GM12878 (cell line): ENCODE measurements around the gene TAS1R2. TPM values are rescaled to one million over a fixed set of nuclear protein-coding genes. Genes with fewer than 3 reads are reported as not detected.

Experiments used
- ATAC-seq: fragments of 200-7000 bp; cut with Tn5 transposase; 3 replicates; pipeline ENCODE4 v1.9.1; 2020; ENCODE audit warnings: mild to moderate bottlenecking, moderate library complexity
- BruUV-seq: library from RNA; stranded (reverse); fragments of 400-500 nt; replicated peaks from 2 replicates; lab custom pipeline; 2021; lab: Mats Ljungman, UMichigan
- CTCF ChIA-PET: fragments of 300-600 bp; sonication (Branson Sonifier 250); formaldehyde crosslinking; extraction: SDS; loops from one replicate; lab custom pipeline; 2021; ENCODE audit warnings: inconsistent platforms; lab: Yijun Ruan, JAX
- POLR2A ChIA-PET: fragments of 350-600 bp; formaldehyde crosslinking; extraction: SDS; loops from one replicate; lab custom pipeline; 2021; ENCODE audit warnings: inconsistent platforms; lab: Charles Lee
- RAD21 ChIA-PET: fragments of 300-600 bp; sonication (Branson Sonifier 250); formaldehyde crosslinking; loops from one replicate; lab custom pipeline; 2023; ENCODE audit warnings: antibody characterized with exemption; ENCODE audit not compliant: unreplicated experiment; lab: Charles Lee
- SMC1A ChIA-PET: fragments of 300-600 bp; sonication (Branson Sonifier 250); formaldehyde crosslinking; loops from one replicate; lab custom pipeline; 2023; ENCODE audit not compliant: unreplicated experiment, uncharacterized antibody; lab: Charles Lee
- DNase-seq: peaks from one replicate; pipeline ENCODE4 v3.0.0-alpha.2; 2011; ENCODE audit warnings: low read depth, low spot score
- FAIRE-seq: peaks from 3 replicates; lab custom pipeline; 2011; peaks lifted over from hg19 to GRCh38; lab: Jason Lieb, UNC
- H2AFZ ChIP-seq: 2 replicates; pipeline ENCODE4 v1.6.0; 2011; ENCODE audit warnings: low read depth, low read length, control low read depth; ENCODE audit not compliant: control insufficient read depth
- H3K27ac ChIP-seq: 2 replicates; pipeline ENCODE4 v1.5.1; 2011; ENCODE audit warnings: control low read depth; ENCODE audit not compliant: control insufficient read depth, insufficient read depth
- H3K27me3 ChIP-seq, 2 experiments: replicated peaks in 1 of 2; 2 replicates each; pipeline versions ENCODE4 v1.6.0 to v1.6.1; 2011; ENCODE audit warnings: low read length in 1 of 2; ENCODE audit not compliant: control insufficient read depth in 2 of 2, insufficient read depth in 2 of 2
- H3K36me3 ChIP-seq, 2 experiments: 2 replicates each; pipeline ENCODE4 v1.5.1; 2011; ENCODE audit warnings: low read length in 1 of 2; ENCODE audit not compliant: control insufficient read depth in 2 of 2, insufficient read depth in 2 of 2
- H3K4me1 ChIP-seq: 2 replicates; pipeline ENCODE4 v1.6.1; 2011; ENCODE audit warnings: mild to moderate bottlenecking, low read length, moderate library complexity, mixed read lengths; ENCODE audit not compliant: control insufficient read depth, insufficient read depth
- H3K4me2 ChIP-seq: 2 replicates; pipeline ENCODE4 v1.6.0; 2011; ENCODE audit warnings: control low read depth; ENCODE audit not compliant: control insufficient read depth, insufficient read depth
- H3K4me3 ChIP-seq: fragments of 200-600 bp; sonication (generic); 2 replicates; pipeline ENCODE4 v1.5.1; 2016
- H3K79me2 ChIP-seq: 2 replicates; pipeline ENCODE4 v1.6.0; 2011; ENCODE audit warnings: low read length; ENCODE audit not compliant: control insufficient read depth, insufficient read depth
- H3K9ac ChIP-seq: 2 replicates; pipeline ENCODE4 v1.8.0; 2011; ENCODE audit warnings: low read length, control low read depth, mixed read lengths; ENCODE audit not compliant: control insufficient read depth, insufficient read depth
- H3K9me3 ChIP-seq: replicated peaks from 3 replicates; pipeline ENCODE4 v1.5.1; 2011; ENCODE audit warnings: mild to moderate bottlenecking, low read length; ENCODE audit not compliant: control insufficient read depth, insufficient read depth
- H4K20me1 ChIP-seq: 2 replicates; pipeline ENCODE4 v1.6.0; 2011; ENCODE audit not compliant: control insufficient read depth, insufficient read depth
- ASH2L ChIP-seq: fragments of 300-600, 200-600 bp; sonication (generic); IDR thresholded peaks from 2 replicates; pipeline ENCODE4 v1.6.1; 2017; ENCODE audit warnings: low read depth, mild to moderate bottlenecking, borderline replicate concordance
- BACH1 ChIP-seq: fragments of 450-650 bp; IDR thresholded peaks from 2 replicates; pipeline ENCODE4 v1.6.1; 2017; ENCODE audit warnings: mild to moderate bottlenecking, borderline replicate concordance
- EED ChIP-seq: sonication (generic); IDR thresholded peaks from 2 replicates; pipeline ENCODE4 v1.6.1; 2016; ENCODE audit warnings: antibody characterized with exemption, low read depth
- EZH2 ChIP-seq: IDR thresholded peaks from 2 replicates; pipeline ENCODE4 v1.6.1; 2012; ENCODE audit warnings: low read depth, mild to moderate bottlenecking, control low read depth, inconsistent platforms, low read length, borderline replicate concordance; ENCODE audit not compliant: control insufficient read depth
- HSF1 ChIP-seq: fragments of 150-350 bp; IDR thresholded peaks from 2 replicates; pipeline ENCODE4 v1.6.1; 2014; ENCODE audit warnings: mild to moderate bottlenecking, low read depth, low read length
- IKZF1 ChIP-seq: fragments of 450-650 bp; conservative IDR thresholded peaks from 2 replicates; pipeline ENCODE4 v1.6.1; 2017; ENCODE audit warnings: antibody characterized with exemption, mild to moderate bottlenecking
- KLF5 ChIP-seq: fragments of 450-650 bp; IDR thresholded peaks from 2 replicates; pipeline ENCODE4 v1.6.1; 2014; ENCODE audit warnings: mild to moderate bottlenecking; ENCODE audit not compliant: partially characterized antibody
- MYC ChIP-seq: IDR thresholded peaks from 2 replicates; pipeline ENCODE4 v1.6.1; 2011; ENCODE audit warnings: mild to moderate bottlenecking, low read length, moderate library complexity, inconsistent platforms; ENCODE audit not compliant: insufficient read depth, insufficient replicate concordance, insufficient read length, severe bottlenecking
- NRF1 ChIP-seq: conservative IDR thresholded peaks from 2 replicates; pipeline ENCODE4 v1.6.1; 2011; ENCODE audit warnings: mild to moderate bottlenecking, low read depth, low read length, improper control_type of control experiment
- PBX3 ChIP-seq: IDR thresholded peaks from 2 replicates; pipeline ENCODE4 v1.6.1; 2011; ENCODE audit warnings: mild to moderate bottlenecking, low read depth, low read length, moderate library complexity; ENCODE audit not compliant: insufficient replicate concordance
- RELA ChIP-seq: fragments of 450-650 bp; IDR thresholded peaks from 2 replicates; pipeline ENCODE4 v1.8.0; 2014; ENCODE audit warnings: borderline replicate concordance; ENCODE audit not compliant: partially characterized antibody
- SIX5 ChIP-seq: IDR thresholded peaks from 2 replicates; pipeline ENCODE4 v1.6.1; 2011; ENCODE audit warnings: mild to moderate bottlenecking, low read depth, low read length, moderate library complexity; ENCODE audit not compliant: severe bottlenecking
- SMAD5 ChIP-seq: IDR thresholded peaks from 2 replicates; pipeline ENCODE4 v1.6.1; 2016; ENCODE audit warnings: antibody characterized with exemption, low read depth
- TBL1XR1 ChIP-seq: IDR thresholded peaks from 2 replicates; pipeline ENCODE4 v1.6.1; 2012; ENCODE audit warnings: low read depth, low read length, improper control_type of control experiment
- TCF12 ChIP-seq: IDR thresholded peaks from 2 replicates; pipeline ENCODE4 v1.6.1; 2011; ENCODE audit warnings: low read depth, mild to moderate bottlenecking, low read length
- YY1 ChIP-seq: IDR thresholded peaks from 2 replicates; pipeline ENCODE4 v1.6.1; 2011; ENCODE audit warnings: low read depth, mild to moderate bottlenecking, low read length
- ZNF24 ChIP-seq: fragments of 450-650 bp; IDR thresholded peaks from 2 replicates; pipeline ENCODE4 v1.6.1; 2017; ENCODE audit warnings: antibody characterized with exemption, mild to moderate bottlenecking
- ZZZ3 ChIP-seq: IDR thresholded peaks from 2 replicates; pipeline ENCODE4 v1.6.1; 2011; ENCODE audit warnings: low read depth; ENCODE audit not compliant: control insufficient read depth, insufficient read length
- WGBS: methylation state at CpG from one replicate; pipeline ENCODE4 v1.1.6; 2016; ENCODE audit warnings: low lambda C conversion rate; ENCODE audit not compliant: insufficient replicate concordance, insufficient coverage; ENCODE audit errors: missing lambda C conversion rate; 5-methylcytosine and 5-hydroxymethylcytosine counted together
- in situ Hi-C: fragments of 300-500 bp; cut with MboI; formaldehyde crosslinking; loops from 9 replicates; pipeline ENCODE4 v1.14.3; 2018; ENCODE audit warnings: mixed read lengths
- intact Hi-C: fragments of 100-400 bp; cut with micrococcal nuclease; formaldehyde crosslinking; loops from one replicate; pipeline ENCODE4 v1.14.2; 2022; ENCODE audit not compliant: unreplicated experiment
- polyA plus RNA-seq, 11 experiments: library from polyadenylated mRNA; depleted of rRNA in 4 of 11; unstranded in 6 of 11; stranded (reverse) in 5 of 11; fragments of >200 nt; fragmentation: Nextera tagmentation in 4 of 11; fragmentation: Illumina TruSeq in 1 of 11; extraction: Ambion mirVana in 4 of 11; extraction: Trizol in 1 of 11; gene quantifications; 1 replicate in 1 of 11; 2 replicates in 10 of 11; pipeline versions ENCODE4 v1.2.1 to v1.2.3, GENCODE V29; 2011 to 2016; ENCODE audit warnings: inconsistent platforms in 2 of 11, missing spikeins in 2 of 11, low read depth in 1 of 11
- total RNA-seq, 4 experiments: library from RNA; depleted of rRNA in 3 of 4; stranded (reverse); fragments of >200 nt in 3 of 4; fragmentation: Illumina TruSeq in 1 of 4; extraction: Trizol in 1 of 4; gene quantifications; 2 replicates each; pipeline versions ENCODE4 v1.2.1 to v1.2.3, GENCODE V29; 2013 to 2021
- TF ChIP-seq, protein P1 (sequence below): fragments of 150-350 bp; IDR thresholded peaks from 2 replicates; pipeline ENCODE4 v1.6.1; 2016; ENCODE audit warnings: low read depth, low read length

The TAS1R2 gene
- total and polyA plus RNA-seq, 10 of the 15 experiments (the other 5 are each of a cell fraction or from before 2014, with no cell fraction given): not detected

DNA sequence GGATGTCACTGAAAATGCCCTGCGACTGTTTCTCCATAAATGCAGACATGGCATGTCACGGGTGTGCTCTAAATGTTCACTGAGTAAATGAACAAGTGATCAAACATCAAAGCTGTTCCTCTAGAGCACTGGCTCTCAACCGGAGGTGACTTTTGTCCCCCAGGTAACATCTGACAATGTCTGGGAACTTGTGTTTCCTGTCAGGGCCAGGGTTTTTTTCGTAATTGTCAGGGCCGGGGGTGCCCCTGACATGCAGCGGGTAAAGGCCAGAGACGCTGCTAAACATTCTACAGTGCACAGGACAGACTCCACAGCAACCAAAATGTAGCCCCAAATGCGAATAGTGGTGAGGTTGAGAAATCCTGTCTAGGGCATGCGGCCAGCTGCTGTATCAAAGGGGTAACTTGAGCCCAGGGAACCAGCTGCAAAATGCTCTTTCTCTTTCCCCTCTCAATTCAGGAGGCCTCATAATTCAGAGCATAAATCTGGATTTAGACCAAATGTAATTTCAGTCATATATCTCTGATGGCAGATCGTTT lies 40.9 kb upstream of the TAS1R2 start:
- CTCF ChIA-PET: interaction anchor here (1.0 to 1.3 kb wide), 4 partner anchors 8 to 189 kb away, joined by 3 to 5 read pairs (median 4); no protein-coding TSS in a partner anchor
- POLR2A ChIA-PET: interaction anchor here (0.6 kb wide), 1 partner anchor 52 kb away, joined by 3 read pairs; no protein-coding TSS in a partner anchor
- H3K27ac ChIP-seq: no peak overlapping the region
- SMC1A ChIA-PET: interaction anchor here (1.3 to 1.4 kb wide), 2 partner anchors 12 to 16 kb away, joined by 3 to 7 read pairs; no protein-coding TSS in a partner anchor
- in situ Hi-C loops: no loop called here
- no peak overlapping the region for H3K9ac ChIP-seq
- H3K79me2 ChIP-seq: peaks cover 4% of the 10 kb centered on the region
- TSS peak; percentile 51 for BruUV-seq
- FAIRE-seq (no peak), DNase-seq (no peak), ATAC-seq (no peak)
- no peak overlapping the region for H3K4me3 ChIP-seq
- RAD21 ChIA-PET: no interaction called here
- intact Hi-C loops: no loop called here
- no peaks in the 10 kb centered on the region for H4K20me1 ChIP-seq
- no peaks in the 10 kb centered on the region; a peak in 1 of 4 replicates for H3K36me3 ChIP-seq
- no peaks in the 10 kb centered on the region for H3K27me3 ChIP-seq
- no peak overlapping the region for H2AFZ ChIP-seq
- H3K9me3 ChIP-seq: no peaks in the 10 kb centered on the region
- 86% methylated on average over 10 of the region's 10 CpGs for WGBS
- peaks cover 8% of the 10 kb centered on the region; the same call in 1 of the 2 replicates for H3K4me1 ChIP-seq
- TF ChIP-seq EZH2: no peak
- TF ChIP-seq TBL1XR1: no peak
- TF ChIP-seq YY1: no peak
- TF ChIP-seq NRF1: no peak
- TF ChIP-seq EED: no peak
- TF ChIP-seq SIX5: no peak
- TF ChIP-seq ZZZ3: no peak
- no peak for TF ChIP-seq ASH2L
- TF ChIP-seq KLF5: no peak
- no peak for TF ChIP-seq ZNF24
- TF ChIP-seq BACH1: no peak
- TF ChIP-seq, protein P1, sequence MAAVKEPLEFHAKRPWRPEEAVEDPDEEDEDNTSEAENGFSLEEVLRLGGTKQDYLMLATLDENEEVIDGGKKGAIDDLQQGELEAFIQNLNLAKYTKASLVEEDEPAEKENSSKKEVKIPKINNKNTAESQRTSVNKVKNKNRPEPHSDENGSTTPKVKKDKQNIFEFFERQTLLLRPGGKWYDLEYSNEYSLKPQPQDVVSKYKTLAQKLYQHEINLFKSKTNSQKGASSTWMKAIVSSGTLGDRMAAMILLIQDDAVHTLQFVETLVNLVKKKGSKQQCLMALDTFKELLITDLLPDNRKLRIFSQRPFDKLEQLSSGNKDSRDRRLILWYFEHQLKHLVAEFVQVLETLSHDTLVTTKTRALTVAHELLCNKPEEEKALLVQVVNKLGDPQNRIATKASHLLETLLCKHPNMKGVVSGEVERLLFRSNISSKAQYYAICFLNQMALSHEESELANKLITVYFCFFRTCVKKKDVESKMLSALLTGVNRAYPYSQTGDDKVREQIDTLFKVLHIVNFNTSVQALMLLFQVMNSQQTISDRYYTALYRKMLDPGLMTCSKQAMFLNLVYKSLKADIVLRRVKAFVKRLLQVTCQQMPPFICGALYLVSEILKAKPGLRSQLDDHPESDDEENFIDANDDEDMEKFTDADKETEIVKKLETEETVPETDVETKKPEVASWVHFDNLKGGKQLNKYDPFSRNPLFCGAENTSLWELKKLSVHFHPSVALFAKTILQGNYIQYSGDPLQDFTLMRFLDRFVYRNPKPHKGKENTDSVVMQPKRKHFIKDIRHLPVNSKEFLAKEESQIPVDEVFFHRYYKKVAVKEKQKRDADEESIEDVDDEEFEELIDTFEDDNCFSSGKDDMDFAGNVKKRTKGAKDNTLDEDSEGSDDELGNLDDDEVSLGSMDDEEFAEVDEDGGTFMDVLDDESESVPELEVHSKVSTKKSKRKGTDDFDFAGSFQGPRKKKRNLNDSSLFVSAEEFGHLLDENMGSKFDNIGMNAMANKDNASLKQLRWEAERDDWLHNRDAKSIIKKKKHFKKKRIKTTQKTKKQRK: no peak
- TF ChIP-seq RELA: no peak
- TF ChIP-seq MYC: no peak
- no peak for TF ChIP-seq HSF1
- TF ChIP-seq SMAD5: no peak
- TF ChIP-seq TCF12: no peak
- TF ChIP-seq PBX3: no peak
- TF ChIP-seq IKZF1: no peak
- no peak overlapping the region for H3K4me2 ChIP-seq
